ENCODE results near the gene SNTG2.

Gene SNTG2

DNA sequence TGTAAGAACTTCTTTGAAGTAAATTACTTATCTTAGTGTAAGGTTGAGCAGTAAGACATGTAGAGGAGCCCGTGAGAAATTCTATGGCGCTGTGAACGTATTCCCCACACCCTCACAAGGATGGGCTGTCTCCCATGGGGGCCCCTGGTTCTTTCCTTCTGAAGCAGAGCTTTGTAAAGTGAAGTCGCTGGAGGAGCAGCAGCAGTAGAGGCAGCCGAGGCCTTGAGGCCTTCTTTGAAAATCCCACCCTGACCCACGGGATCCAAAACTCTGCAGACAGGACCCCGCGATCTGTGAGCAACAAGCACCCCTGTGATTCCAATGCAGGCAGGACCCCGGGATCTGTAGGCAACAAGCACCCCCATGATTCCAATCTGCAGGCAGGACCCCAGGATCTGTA, 23.8 kb upstream of the SNTG2 start:
- DNase-seq (ENCODE audit: low read depth in 3 of 3) = no peak

DNA sequence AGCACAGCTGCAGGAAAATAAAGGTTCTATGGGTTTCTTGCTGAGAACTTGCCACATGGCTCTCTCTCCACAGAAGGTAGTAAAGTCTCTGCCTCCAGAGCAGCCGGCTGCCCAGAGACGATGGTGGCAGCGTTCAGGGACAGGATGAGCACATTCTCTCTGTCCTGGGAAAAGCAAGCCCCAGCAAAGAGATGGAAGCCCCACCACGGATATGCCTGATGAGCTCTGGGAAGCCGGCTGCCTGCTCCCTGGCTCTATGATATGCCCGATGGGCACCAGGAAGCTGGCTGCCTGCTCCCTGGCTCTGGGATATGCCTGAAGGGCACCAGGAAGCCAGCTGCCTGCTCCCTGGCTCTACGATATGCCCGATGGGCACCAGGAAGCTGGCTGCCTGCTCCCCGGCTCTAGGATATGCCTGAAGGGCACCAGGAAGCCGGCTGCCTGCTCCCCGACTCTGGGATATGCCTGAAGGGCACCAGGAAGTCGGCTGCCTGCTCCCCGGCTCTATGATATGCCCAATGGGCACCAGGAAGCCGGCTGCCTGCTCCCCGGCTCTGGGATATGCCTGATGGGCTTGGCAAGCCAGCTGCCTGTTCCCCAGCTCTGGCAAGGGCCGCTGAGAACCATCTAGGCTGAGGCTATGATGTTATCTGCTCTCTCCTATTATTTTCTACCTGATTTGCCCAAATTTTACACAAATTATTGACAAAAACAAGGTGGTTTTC, 21.5 kb upstream of the SNTG2 start:
- DNase-seq (ENCODE audit: low read depth in 3 of 3) = no peak

DNA sequence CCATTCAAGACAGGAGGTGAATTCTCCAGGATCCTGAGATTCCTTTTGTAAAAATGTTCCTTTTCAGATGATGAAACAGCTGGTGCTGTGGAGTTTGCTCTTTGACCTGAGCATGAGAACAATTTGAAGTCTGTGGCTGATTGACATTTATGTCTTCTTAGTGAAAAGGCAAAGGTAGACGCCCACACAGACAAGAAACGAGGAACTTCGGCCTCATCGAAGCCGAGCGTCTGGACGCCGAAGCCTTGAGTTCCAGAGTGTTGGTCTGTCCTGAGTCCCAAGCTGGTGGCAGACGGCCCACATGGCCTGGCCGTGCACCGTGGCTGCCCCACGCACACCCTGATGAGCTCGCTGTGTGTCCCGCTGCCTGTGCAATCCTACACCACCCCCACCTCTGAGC, 20.7 kb upstream of the SNTG2 start:
- no peak for DNase-seq (ENCODE audit: low read depth in 3 of 3)

DNA sequence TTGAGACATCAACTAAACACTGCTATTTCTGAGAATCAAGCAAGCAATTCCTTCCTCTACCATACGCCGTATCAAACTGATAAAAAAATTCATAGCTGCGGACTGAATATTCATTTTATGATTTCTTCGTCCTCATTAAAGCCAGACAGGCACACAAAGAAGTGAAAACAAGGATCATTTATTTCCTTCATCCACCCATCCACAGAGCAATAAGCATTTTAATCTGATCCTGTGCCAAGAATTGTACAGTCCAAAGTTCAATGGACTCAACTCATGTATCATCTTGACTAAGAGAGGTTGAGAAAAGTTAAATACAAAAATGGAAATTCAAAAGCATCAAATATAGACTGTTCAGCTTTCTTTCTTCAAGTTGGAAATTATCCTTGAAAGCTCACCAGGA, 19.7 kb upstream of the SNTG2 start:
- no peak for DNase-seq (ENCODE audit: low read depth in 3 of 3)

DNA sequence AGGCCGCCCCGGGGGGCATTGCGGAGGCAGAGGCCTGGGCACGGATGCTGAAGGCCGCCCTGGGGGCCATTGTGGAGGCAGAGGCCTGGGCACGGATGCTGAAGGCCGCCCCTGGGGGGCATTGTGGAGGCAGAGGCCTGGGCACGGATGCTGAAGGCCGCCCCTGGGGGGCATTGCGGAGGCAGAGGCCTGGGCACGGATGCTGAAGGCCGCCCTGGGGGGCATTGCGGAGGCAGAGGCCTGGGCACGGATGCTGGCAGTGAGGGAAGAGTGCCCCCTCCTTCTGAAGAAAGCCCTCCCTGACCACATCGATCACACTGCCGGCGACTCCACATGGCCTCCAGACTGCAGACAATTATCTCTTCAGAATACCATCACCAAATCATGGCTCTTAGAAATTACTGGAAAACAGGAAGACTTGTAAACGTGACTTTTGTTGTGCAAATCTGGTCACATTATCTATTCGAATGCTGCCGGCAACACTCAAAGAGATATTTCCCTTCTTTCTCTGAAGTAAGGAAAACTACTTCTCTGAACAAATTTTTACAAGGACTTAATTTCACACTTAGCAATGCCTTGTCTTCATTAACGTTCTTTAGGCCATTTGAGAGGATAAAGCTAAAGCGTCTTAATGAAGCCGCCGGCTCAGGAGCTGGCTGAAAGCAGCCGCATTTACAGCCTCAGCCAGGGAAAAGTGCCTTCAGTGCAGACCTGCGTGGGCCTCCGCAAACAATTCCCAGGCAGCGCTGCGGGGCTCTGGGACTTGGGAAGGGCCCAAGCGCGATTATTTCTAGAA, 18.1 kb upstream of the SNTG2 start:
- no peak for DNase-seq (ENCODE audit: low read depth in 3 of 3)

DNA sequence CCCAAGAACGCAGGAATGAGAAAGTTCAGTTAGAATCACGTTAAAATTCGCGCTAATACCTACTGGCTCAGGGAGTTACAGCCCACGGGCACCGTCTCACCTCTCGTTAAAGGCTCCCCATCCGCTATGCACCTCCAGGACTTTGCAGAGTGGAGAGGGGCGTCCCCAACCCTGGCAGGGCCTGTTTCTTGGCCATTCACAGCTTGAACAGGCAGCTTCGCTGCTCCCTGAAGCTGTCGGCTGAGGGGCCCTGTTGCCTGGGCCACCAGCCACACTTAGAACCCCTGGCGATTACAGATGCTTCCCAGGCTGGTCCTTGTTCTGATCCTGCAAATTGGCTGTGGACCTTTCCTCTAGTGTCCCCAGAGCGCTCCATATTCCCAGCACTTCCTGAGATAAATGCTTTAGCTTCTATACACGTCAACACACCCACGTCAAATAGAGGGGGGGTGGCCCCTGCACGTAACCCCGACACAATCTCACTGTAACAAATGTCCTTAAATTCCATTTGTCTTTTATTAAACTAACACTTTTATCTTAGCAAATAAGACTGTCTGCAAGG, 16.8 kb upstream of the SNTG2 start:
- no peak for DNase-seq (ENCODE audit: low read depth in 3 of 3)

DNA sequence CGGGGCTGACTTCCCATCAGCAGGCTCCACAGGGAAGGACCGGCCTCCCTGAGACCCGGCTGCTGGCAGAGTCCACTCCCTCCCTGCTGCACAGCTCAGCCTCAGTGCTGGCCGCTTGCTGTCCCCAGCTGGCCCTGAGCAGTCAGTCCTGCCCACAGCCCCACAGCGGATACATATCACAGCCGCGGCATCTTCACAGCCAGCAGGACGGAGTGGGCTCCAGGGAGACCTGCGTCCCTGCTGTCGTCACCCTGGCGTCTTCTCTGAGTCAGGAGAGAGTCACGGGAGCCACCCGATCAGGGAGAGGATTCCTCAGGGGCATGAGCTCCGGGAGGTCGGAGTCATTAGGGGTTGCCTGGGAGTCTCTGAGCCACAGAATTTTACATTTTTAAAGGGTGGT, 13.1 kb upstream of the SNTG2 start:
- DNase-seq (ENCODE audit: low read depth in 3 of 3) = no peak

DNA sequence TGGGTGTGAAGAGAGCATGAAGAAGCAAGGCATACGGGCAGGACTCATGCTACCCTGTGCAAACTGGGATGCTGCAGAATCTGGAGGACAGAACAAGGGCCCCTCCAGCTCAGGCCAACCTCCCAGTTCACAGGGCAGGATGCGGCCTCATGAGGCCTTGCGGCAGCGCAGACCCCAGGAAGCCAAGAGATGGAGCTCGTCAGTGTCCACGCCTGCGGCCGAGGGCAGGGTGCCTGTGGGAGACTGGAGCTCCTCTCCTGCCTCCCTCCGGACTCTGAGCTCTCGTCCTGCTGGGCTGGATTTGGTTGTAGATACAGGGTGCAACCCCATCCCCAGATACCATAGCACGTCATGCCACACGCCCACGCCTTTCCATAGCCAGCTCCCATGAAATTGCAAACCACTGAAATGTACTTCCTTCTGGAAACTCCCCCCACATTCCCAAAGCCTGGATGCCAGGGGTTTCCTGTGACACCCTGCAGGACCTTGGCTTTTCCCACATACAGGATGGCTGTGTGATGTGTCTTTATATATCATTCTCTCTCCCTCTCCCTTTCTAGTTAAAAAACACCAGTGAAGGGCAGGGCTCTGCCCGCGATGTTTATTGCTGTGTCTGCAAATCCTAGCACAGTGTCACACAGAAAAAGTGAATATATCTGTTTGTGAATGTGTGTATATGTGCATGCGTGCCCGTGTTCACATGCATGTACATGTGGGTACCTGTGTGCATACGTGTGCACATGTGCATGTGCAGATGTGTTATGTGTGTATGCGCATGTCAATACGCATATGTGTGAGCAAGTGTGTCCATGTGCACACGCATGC, 12.3 kb upstream of the SNTG2 start:
- DNase-seq (ENCODE audit: low read depth in 3 of 3) = no peak

DNA sequence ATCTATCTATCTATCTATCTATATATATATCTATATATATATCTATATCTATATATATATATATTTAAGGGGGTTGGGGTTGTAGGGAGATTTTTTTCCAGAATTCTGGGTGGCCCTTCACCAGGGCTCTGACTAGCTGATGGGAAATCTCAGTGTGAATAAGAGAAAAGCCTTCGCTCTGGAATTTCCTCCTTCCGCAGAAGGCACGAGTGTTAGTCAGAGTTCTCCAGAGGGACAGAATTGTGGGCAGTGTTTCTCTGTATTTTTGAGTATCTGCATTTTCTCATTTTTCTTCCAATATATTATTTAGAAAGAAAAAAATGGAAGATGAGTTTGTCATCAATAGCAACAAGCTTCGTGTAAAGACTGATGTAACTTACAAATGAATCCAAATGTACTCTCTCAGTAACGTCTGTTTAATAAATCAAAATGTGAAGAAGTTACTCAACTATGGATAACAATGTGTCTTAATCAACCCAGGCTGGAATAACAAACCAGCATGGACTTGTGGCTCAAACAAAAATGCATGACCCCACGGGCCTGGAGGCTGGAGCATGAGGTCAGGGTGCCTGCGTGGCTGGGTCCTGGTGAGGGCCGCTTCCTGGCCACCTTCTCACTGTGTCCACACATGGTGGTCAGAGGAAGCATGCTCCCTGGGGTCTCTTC, 10.6 kb upstream of the SNTG2 start:
- no peak for DNase-seq (ENCODE audit: low read depth in 3 of 3)

DNA sequence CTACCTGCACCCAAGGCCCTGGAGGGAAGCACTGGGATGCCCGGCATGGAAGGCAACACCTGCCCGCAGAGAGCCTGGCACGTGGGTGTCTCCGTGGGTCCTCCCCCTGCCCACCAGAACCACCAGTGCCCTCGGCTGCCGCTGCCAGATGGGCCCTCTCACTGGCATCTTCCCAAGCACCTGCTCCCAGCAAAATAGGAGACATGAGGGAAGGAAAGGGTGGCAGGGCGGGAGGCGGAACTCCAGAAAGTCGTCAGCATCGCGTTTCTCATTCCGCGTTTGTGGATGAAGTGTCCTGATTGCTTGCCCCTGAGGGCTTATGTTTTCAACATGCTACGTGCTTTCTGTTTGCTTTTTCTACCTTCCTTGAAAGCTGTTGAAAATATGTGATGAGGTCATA, 8.8 kb upstream of the SNTG2 start:
- no peak for DNase-seq (ENCODE audit: low read depth in 3 of 3)

DNA sequence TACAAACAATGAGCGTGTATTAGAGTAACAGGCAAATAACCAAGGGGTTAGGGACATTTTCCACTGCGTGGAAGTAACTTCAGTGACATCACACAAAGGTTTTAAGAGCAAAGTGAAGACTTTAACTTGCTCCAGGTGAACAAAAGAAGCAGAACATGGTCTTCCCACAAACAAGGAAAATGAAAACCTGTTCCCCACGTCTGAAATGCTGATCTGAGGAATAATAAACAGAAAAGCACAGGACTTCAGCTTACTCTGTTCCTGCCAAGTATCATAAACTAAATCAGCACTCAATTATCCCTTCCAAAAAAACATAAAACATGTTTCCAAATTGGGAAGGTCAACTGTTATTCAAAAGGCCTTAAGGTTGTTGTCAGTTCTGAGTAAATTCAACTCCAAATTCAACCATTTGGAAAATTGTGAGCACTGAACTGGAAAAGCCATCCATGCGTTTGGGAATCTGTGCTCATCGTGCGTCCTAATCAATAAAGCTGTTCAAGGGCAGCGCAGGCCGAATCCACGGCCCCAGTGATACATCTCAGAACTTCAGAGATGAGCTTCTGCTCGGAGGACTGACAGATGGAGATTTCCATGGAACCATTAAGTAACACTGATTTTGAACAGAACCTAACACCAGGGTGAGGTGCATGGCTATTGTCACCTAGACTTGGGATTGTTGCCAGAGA, 7.7 kb upstream of the SNTG2 start:
- no peak for DNase-seq (ENCODE audit: low read depth in 3 of 3)

DNA sequence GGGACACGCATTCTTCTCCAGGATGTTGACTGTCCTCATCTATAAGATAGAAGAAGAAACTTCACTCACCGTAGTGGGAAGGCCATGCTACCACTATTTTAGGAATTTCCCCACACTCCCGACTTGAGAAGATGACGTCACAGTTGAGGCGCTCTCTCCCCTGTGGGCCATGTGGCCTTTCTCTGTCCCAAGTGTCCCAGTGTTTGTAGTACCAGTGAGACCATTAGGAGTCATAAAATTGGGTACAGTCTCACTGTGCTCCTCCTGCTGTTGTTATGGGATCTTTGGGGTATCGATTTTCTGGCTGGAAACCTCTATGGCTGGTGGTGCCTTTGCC, 7.2 kb upstream of the SNTG2 start:
- no peak for DNase-seq (ENCODE audit: low read depth in 3 of 3)

DNA sequence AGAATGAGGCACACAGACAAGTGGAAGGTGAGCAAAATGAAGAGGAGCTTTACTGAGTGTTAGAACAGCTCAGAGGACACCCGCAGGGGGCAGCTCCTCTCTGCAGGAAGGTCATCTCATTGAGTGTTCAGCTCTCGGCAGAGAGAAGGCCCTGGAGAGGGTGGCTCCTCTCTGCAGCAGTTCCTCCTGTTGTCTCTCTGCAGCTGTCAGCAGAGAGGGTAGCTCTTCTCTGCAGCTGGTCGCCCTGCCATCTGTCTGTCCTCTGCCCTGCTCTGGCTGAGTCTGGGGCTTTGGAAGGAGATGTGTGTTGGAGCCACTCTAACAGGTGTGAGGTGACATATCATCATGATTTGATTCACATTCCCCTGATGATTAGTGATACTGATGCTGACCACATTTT, 6.8 kb upstream of the SNTG2 start:
- no peak for DNase-seq (ENCODE audit: low read depth in 3 of 3)

DNA sequence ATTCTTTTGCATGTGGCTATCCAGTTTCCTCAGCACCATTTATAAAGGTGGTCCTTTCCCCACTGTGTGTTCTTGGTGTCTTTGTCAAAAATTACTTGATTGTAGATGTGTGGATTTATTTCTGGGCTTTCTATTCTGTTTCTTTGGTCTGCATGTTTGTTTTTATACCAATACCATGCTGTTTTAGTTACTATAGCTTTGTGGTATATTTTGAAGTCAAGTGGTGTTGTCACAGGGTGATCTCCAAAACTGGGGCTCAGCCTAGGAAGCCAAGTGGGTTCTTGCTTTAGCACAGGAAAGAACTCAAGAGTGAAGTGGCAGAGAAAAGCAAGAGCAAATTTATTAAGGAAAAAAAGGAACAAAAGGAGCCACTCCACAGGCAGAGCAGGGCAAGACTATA, 6.0 kb upstream of the SNTG2 start:
- DNase-seq (ENCODE audit: low read depth in 3 of 3) = no peak

DNA sequence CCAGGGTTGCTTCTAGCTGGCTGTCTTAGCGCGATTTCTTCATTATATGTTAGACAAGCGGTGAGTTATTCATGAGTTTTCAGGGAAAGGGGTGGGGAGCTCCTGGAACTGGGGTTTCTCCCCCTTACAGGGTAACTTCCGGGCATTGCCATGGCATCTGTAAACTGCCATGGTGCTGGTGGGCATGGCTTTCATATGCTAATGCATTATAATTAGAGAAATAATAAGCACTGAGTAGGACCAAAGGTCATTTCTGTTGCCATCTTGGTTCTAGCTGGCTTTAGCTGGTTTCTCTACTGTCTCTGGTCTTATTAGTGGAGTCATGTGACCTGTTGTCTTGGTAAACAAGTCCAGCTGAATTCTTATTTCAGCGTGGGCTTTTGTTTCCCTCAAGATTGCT, 5.5 kb upstream of the SNTG2 start:
- DNase-seq (ENCODE audit: low read depth in 3 of 3) = no peak

DNA sequence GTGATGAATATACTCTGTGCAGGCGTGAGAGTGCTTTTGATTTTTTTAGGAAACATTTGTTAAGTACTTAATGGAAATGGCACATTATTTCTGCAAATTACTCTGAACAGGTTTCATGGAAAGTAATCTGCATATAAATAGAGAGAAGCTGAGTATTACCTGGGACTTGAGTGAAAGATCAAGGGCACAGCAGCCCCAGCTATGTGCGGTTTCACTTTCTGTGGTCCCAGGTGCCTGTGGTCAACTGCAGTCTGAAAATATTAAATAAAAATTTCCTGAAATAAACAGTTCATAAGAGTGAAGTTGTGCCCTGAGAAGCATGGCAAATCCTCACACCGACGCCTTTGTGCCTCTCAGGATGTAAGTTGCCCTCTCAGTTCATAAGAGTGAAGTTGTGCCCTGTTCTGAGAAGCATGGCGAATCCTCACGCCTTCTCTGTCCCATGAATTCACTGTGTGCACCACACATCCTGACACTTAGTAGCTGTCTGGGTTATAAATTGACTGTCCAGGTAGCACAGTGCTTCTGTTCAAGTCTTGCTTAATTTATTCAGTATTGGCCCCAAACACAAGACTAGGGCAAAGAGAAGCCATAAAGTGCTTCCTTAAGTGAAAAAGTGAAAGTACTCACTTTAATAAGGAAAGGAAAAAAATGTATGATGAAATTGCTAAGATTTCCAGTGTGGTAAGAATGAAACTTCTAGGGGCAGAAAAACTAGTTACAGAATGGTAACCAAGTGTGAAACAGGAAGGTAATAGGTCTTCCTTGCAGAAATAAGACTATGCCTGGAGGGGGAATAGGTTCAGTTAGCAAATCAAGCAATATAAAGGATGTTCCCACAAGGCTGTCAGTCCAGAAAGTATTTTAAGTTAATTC, 4.3 kb upstream of the SNTG2 start:
- DNase-seq (ENCODE audit: low read depth in 3 of 3) = peak in 1 of 3 donors; percentile 4

DNA sequence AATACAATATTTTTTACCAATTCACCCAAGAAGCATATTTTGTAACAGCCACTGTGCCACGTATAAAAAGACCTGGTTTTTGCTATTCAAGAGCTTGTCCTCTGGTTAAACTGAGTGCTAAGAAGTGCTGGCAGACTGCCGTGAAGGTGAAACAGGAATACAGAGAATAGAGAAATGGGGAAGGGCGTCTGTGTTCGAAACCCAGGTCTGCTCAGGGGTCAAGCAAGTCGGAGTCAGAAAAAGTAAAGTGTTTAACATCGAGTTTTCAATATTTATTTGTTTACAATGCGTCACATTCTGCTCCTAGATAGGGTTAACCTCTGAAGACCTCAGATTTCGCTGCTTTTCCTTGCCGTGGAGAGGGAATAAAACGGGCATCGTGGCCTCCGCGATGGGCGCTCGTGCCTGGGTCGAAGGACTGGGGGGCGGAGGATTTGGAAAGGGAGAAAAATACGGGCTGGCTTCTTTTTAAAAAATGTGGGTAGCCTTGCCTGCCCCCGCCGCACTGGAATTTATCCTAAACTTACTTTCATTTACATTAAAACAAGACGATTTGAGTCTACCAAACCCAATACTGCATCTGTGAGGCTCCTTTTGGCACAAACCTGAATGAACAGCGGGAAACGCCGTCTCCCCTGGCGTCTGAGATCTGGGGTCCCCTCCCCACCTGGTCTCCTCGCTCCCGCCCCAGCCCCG, 1.1 kb upstream of the SNTG2 start:
- DNase-seq (ENCODE audit: low read depth in 3 of 3) = no peak

DNA sequence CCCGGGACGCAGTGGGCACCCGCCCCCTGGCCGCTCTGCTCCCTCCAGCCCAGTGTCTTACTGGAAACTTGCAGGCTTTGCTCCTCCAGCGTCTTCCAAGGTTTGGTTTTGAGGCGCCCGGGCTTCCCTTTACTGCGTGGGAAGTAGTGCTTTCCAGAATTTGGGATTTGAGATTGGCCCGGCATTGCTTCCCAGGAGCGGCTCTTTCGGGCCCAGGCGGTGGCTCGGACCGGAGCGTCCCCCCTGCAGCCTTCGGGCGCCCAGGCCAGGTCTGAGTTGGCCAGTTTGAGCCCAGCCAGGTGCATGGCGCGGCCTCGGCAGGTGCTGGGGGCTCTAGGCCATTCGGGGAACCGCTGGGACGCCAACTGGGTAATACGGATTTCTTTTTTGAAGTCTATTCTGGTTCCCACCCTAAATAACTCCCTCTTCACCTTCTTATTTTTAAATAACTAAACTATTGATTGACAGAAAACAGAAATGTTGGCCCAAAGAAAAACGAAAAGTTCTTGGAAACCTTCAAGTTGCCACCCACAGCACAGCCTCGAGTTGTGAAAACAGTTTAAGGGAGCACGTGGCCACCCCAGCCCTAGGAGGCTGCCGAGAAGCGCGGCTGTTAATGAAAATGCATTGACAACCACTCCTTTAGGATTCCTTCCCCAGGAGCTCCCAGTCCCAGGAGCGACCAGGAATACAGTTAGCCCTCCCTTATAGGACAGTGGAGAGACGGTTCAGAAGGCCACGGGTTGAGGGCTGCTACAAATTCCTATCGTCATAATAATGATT, 766 bp downstream of the SNTG2 start:
- DNase-seq (ENCODE audit: low read depth in 3 of 3) = no peak

DNA sequence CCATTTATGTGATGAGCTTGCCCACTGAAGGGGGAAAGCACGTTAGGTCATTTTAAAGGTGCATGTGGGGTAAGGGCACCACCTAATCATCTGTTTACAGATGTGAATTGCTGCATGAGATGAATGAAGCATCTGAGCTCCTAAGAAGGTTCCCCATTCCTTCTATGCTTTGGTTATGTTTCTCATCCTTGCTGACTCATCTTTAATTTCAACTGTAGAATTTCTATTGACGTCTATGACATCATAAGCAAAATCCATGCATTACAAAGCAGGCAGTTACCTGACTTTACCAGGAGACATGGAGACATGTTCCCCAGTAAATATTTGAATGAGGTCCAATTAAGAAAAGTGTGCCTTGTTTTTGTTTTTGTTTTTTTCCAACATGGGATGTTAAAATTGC, 2.8 kb downstream of the SNTG2 start:
- no peak for DNase-seq (ENCODE audit: low read depth in 3 of 3)
